ENCODE data around the gene GNAZ. TPM values are rescaled to one million over a fixed set of nuclear protein-coding genes. Genes with fewer than 3 reads are reported as not detected.

Gene GNAZ
- total RNA-seq, 1 experiment from 2014 or later, result 5.0 TPM

DNA sequence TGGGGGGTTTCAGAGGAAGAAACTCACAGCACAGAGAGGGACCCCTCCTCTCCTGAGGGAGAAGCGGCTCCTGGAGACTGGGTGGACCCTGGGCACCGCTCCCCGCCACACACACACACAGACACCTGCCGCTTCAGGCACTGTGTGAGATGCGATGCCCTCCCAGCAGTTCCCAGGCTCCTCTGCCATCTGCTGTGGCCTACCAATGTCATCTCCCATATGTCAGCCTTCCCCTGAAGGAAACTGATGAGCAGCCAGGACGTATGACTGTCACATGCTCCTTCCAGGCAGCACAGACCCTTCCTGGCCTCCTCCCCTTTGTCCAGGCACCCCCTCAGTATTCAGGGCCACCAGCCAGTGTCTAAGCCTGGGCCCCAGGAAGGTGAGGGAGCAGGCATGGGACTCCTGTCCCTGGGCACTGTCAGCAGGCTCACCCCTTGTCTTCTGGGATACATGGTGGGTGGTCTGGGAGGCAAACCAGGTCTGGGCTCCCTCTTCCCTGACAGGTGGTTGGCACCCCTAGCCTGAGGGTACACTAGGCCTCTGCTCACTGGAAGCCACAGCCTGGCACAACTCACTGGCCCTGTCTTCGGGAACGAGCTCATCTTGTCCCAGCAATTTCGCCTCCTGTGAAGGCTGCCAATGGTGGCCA, 98.2 kb downstream of the GNAZ start:
- H3K4ac ChIP-seq (ENCODE audit: low read depth, low read length), result no peak overlapping the region; the same call in 1 of the 2 replicates
- no peak overlapping the region for H3K23ac ChIP-seq (ENCODE audit: insufficient read length, low read depth, low read length)
- TF ChIP-seq CTCF (conservative IDR thresholded peaks at IDR 0.05), result no peak
- no peak overlapping the region for H3K14ac ChIP-seq (ENCODE audit: insufficient read depth, low read length)
- H3T11ph ChIP-seq (ENCODE audit: low read length), result no peak overlapping the region
- H4K5ac ChIP-seq (ENCODE audit: insufficient read length, low read depth, low read length), result no peak overlapping the region
- no peak overlapping the region for H3K56ac ChIP-seq (ENCODE audit: insufficient read length, low read depth, low read length)
- H4K91ac ChIP-seq (ENCODE audit: insufficient read length, low read depth, low read length), result no peak overlapping the region
- H3K23me2 ChIP-seq (ENCODE audit: insufficient read length, low read depth, low read length, poor library complexity, severe bottlenecking), result no peaks in the 10 kb centered on the region
- H2BK15ac ChIP-seq (ENCODE audit: low read depth, low read length), result no peak overlapping the region
- H2BK20ac ChIP-seq (ENCODE audit: low read depth, low read length, poor library complexity, severe bottlenecking), result no peak overlapping the region
- no peaks in the 10 kb centered on the region for H3K27me3 ChIP-seq (ENCODE audit: insufficient read depth, low read length)
- Mint-ChIP-seq H3K27ac (no peak overlapping the region), H3K4me1 (peaks cover 7 to 31% of the 10 kb centered on the region in 2 experiments), H3K9me3 (no peaks in the 10 kb centered on the region), H3K27me3 (ENCODE audit: low read depth) (peaks cover 8% of the 10 kb centered on the region), H3K36me3 (ENCODE audit: insufficient read depth in 1 of 3, low read depth in 3 of 3) (no peaks in the 10 kb centered on the region; a peak in 1 of 7 replicates), H3K4me3 (no peak overlapping the region)
- H4K8ac ChIP-seq (replicated peaks; ENCODE audit: insufficient read length, low read depth, low read length), result no peak overlapping the region
- no peaks in the 10 kb centered on the region for H3K9me3 ChIP-seq (ENCODE audit: control insufficient read depth, low read depth, low read length)
- no peaks in the 10 kb centered on the region for H3K79me2 ChIP-seq (ENCODE audit: insufficient read depth, low read length)
- H3K18ac ChIP-seq (ENCODE audit: insufficient read length, low read depth, low read length), result no peak overlapping the region
- no peak overlapping the region for H2AFZ ChIP-seq (ENCODE audit: low read length)
- no peak overlapping the region for H3K4me2 ChIP-seq (ENCODE audit: insufficient read depth, insufficient read length, low read length)
- WGBS (ENCODE audit: extremely low coverage, insufficient read length, low lambda C conversion rate), result no CpG with 5 or more reads among the region's 9 CpGs
- no peak overlapping the region for H2BK5ac ChIP-seq (ENCODE audit: insufficient read length, low read length)
- no peak overlapping the region for H2BK120ac ChIP-seq (ENCODE audit: low read depth, low read length, poor library complexity, severe bottlenecking)
- no peak overlapping the region for H3K9ac ChIP-seq (ENCODE audit: extremely low read depth, insufficient read length, low read length)
- no peak overlapping the region for H3K27ac ChIP-seq (ENCODE audit: insufficient read length, low read depth, low read length)
- no peaks in the 10 kb centered on the region for H3K79me1 ChIP-seq (ENCODE audit: insufficient read depth, low read depth, low read length, poor library complexity, severe bottlenecking)
- no peak overlapping the region for H2BK12ac ChIP-seq (ENCODE audit: insufficient read length, low read depth, low read length)
- no peaks in the 10 kb centered on the region; the same call in 1 of the 2 replicates for H3K4me1 ChIP-seq (ENCODE audit: insufficient read depth, low read length)
- DNase-seq, result no peak
- no peaks in the 10 kb centered on the region for H4K20me1 ChIP-seq (ENCODE audit: control insufficient read depth, insufficient read depth, insufficient read length)
- no peak overlapping the region for H2AK5ac ChIP-seq (ENCODE audit: insufficient read length, low read length)
